ENCODE measurements around the gene PTPRC.

The PTPRC gene

GRCh38 chr1:198750081-198750480, 111.2 kb downstream of the PTPRC start:
- Histone ChIP-seq H3K36me3 (replicated peaks) (no peaks in the 10 kb centered on the region), H3K27ac (no peak overlapping the region), H3K27me3 (replicated peaks) (no peaks in the 10 kb centered on the region), H3K4me3 (ENCODE audit: low read depth, low read length) (no peak overlapping the region)
- TF ChIP-seq CTCF (IDR thresholded peaks at IDR 0.05; ENCODE audit: low read depth, low read length, missing control alignments), result no peak
- DNase-seq, result no peak
- in situ Hi-C loops (cut with HindIII; ENCODE audit: low pct_ligation_motif_present, low sequenced_read_pairs), result no loop called here

DNA sequence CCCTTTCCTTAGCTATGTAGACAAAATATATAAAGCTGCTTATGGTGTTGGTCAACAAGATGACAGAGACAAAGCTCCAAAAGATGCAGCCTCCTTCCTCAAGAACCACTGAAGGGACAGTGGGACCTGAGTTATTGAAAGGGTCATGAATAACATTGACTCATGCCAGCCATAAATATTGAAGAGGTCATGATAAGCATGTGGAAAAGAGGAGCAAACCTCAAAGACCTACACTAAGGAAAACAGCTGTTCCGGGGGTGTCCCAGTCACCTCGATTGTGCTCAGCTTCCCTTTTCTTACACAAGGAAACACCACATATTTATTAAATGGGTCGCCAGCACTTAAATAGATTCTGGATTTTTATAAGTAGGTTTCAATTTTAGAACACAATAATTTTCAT, 112.9 kb downstream of the PTPRC start:
- in situ Hi-C loops (cut with HindIII; ENCODE audit: low pct_ligation_motif_present, low sequenced_read_pairs), result no loop called here
- Histone ChIP-seq H3K27ac (no peak overlapping the region), H3K27me3 (replicated peaks) (no peaks in the 10 kb centered on the region), H3K36me3 (replicated peaks) (no peaks in the 10 kb centered on the region), H3K4me3 (ENCODE audit: low read depth, low read length) (no peak overlapping the region)
- TF ChIP-seq CTCF (IDR thresholded peaks at IDR 0.05; ENCODE audit: low read depth, low read length, missing control alignments), result no peak
- no peak for DNase-seq

DNA sequence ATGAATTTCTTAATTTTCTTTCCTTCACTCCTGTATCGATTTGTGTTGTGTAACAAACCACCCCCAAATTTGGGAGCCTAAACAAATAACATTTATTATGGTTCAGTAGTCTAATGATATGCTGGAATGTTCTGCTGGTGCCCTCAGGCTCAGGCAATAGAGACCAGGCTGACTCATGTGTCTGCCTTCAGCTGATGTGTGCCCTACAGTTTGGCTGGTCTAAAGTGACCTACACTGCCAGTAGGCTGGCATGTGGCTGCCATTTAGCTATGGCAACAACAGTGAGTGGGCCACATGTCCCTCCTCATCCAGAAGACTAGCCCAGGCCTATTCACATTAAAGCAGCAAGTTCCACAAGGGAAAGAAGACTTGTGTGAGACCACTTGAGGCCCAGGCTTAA, 115.8 kb downstream of the PTPRC start:
- H3K27ac ChIP-seq, result no peak overlapping the region
- no peaks in the 10 kb centered on the region for H3K36me3 ChIP-seq (replicated peaks)
- no peak overlapping the region for H3K4me3 ChIP-seq (ENCODE audit: low read depth, low read length)
- in situ Hi-C loops (cut with HindIII; ENCODE audit: low pct_ligation_motif_present, low sequenced_read_pairs), result no loop called here
- no peak for DNase-seq
- H3K27me3 ChIP-seq (replicated peaks), result no peaks in the 10 kb centered on the region
- no peak for TF ChIP-seq CTCF (IDR thresholded peaks at IDR 0.05; ENCODE audit: low read depth, low read length, missing control alignments)

- Histone ChIP-seq H3K27ac (no peak overlapping the region), H3K27me3 (replicated peaks) (no peaks in the 10 kb centered on the region), H3K36me3 (replicated peaks) (no peaks in the 10 kb centered on the region), H3K4me3 (ENCODE audit: low read depth, low read length) (no peak overlapping the region)
- TF ChIP-seq CTCF (IDR thresholded peaks at IDR 0.05; ENCODE audit: low read depth, low read length, missing control alignments), result no peak
- DNase-seq, result no peak
- in situ Hi-C loops (cut with HindIII; ENCODE audit: low pct_ligation_motif_present, low sequenced_read_pairs), result no loop called here
Observed at GRCh38 chr1:198755715-198756114, 116.9 kb downstream of the PTPRC start.

DNA sequence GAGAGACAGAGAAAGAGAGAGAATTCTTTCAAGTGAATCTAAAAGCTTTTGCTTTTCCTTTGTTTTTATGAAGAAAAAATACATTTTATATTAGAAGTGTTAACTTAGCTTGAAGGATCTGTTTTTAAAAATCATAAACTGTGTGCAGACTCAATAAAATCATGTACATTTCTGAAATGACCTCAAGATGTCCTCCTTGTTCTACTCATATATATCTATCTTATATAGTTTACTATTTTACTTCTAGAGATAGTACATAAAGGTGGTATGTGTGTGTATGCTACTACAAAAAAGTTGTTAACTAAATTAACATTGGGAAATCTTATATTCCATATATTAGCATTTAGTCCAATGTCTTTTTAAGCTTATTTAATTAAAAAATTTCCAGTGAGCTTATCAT, 117.6 kb downstream of the PTPRC start:
- Histone ChIP-seq H3K27me3 (replicated peaks) (no peaks in the 10 kb centered on the region), H3K36me3 (replicated peaks) (no peaks in the 10 kb centered on the region), H3K4me3 (ENCODE audit: low read depth, low read length) (no peak overlapping the region), H3K27ac (no peak overlapping the region)
- in situ Hi-C loops (cut with HindIII; ENCODE audit: low pct_ligation_motif_present, low sequenced_read_pairs), result no loop called here
- no peak for DNase-seq
- TF ChIP-seq CTCF (IDR thresholded peaks at IDR 0.05; ENCODE audit: low read depth, low read length, missing control alignments), result no peak

GRCh38 chr1:198761859-198762616, 123.2 kb downstream of the PTPRC start:
- DNase-seq, result no peak
- Histone ChIP-seq H3K27ac (no peak overlapping the region), H3K36me3 (replicated peaks) (no peaks in the 10 kb centered on the region), H3K27me3 (replicated peaks) (no peaks in the 10 kb centered on the region), H3K4me3 (ENCODE audit: low read depth, low read length) (no peak overlapping the region)
- in situ Hi-C loops (cut with HindIII; ENCODE audit: low pct_ligation_motif_present, low sequenced_read_pairs), result no loop called here
- no peak for TF ChIP-seq CTCF (IDR thresholded peaks at IDR 0.05; ENCODE audit: low read depth, low read length, missing control alignments)
